Endothelial cell of umbilical vein (primary cell): ENCODE data around the gene PAQR7.

ENCODE experiments used
- EZH2 ChIP-seq: IDR thresholded peaks from 2 replicates; pipeline ENCODE4 v1.6.1; 2012; ENCODE audit warnings: borderline replicate concordance, low read depth, mild to moderate bottlenecking, moderate library complexity, low read length, inconsistent platforms; ENCODE audit not compliant: severe bottlenecking
- JUN ChIP-seq: IDR thresholded peaks from 2 replicates; pipeline ENCODE4 v1.6.1; 2011; ENCODE audit warnings: borderline replicate concordance, low read depth; ENCODE audit not compliant: insufficient read length, insufficient read depth
- POLR2A ChIP-seq: IDR thresholded peaks from 2 replicates; pipeline ENCODE4 v1.6.1; 2012; ENCODE audit warnings: low read depth, mild to moderate bottlenecking, control low read depth, low read length
- POLR2AphosphoS5 ChIP-seq: IDR thresholded peaks from 2 replicates; pipeline ENCODE4 v1.6.1; 2012; ENCODE audit warnings: low read depth, mild to moderate bottlenecking, control low read depth, low read length, moderate library complexity; ENCODE audit not compliant: insufficient read depth
- TF ChIP-seq, protein P1 (sequence below), 2 donors: IDR thresholded peaks; 1 replicate in 1 of 2; 2 replicates in 1 of 2; pipeline ENCODE4 v1.5.1; 2011; ENCODE audit warnings: low read length in 2 of 2, mild to moderate bottlenecking in 2 of 2, moderate library complexity in 2 of 2, control low read depth in 1 of 2, inconsistent platforms in 1 of 2, low read depth in 1 of 2; ENCODE audit not compliant: insufficient read depth in 1 of 2; ENCODE audit errors: extremely low read depth in 1 of 2
- TF ChIP-seq, protein P2 (sequence below): IDR thresholded peaks from 2 replicates; pipeline ENCODE4 v1.6.1; 2011; ENCODE audit not compliant: insufficient read depth, insufficient read length

- TF ChIP-seq, protein P1, sequence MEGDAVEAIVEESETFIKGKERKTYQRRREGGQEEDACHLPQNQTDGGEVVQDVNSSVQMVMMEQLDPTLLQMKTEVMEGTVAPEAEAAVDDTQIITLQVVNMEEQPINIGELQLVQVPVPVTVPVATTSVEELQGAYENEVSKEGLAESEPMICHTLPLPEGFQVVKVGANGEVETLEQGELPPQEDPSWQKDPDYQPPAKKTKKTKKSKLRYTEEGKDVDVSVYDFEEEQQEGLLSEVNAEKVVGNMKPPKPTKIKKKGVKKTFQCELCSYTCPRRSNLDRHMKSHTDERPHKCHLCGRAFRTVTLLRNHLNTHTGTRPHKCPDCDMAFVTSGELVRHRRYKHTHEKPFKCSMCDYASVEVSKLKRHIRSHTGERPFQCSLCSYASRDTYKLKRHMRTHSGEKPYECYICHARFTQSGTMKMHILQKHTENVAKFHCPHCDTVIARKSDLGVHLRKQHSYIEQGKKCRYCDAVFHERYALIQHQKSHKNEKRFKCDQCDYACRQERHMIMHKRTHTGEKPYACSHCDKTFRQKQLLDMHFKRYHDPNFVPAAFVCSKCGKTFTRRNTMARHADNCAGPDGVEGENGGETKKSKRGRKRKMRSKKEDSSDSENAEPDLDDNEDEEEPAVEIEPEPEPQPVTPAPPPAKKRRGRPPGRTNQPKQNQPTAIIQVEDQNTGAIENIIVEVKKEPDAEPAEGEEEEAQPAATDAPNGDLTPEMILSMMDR (IDR thresholded peaks at IDR 0.05; ENCODE audit: extremely low read depth in 1 of 2, insufficient read depth in 1 of 2, low read depth in 1 of 2, low read length in 2 of 2), result no peak
- TF ChIP-seq POLR2AphosphoS5 (no peak), EZH2 (no peak), POLR2A (no peak), JUN (no peak)
- TF ChIP-seq, protein P2, sequence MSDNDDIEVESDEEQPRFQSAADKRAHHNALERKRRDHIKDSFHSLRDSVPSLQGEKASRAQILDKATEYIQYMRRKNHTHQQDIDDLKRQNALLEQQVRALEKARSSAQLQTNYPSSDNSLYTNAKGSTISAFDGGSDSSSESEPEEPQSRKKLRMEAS, result no peak
Observed at GRCh38 chr1:25817840-25818501, 57.5 kb downstream of the PAQR7 start.
